MM.1S (cell line): ENCODE measurements around the gene PLCH1.

Experiments
- DNase-seq: peaks from one replicate; pipeline ENCODE4 v3.0.0-alpha.2; 2015
- H2AFZ ChIP-seq: fragments of 300-600 bp; sonication (generic); 2 replicates; pipeline ENCODE4 v1.6.0; 2016; ENCODE audit warnings: antibody characterized with exemption, low read length
- H3F3A ChIP-seq: fragments of 300-600 bp; sonication (generic); 2 replicates; pipeline ENCODE4 v1.6.1; 2016; ENCODE audit warnings: mild to moderate bottlenecking, antibody characterized with exemption, low read length, moderate library complexity, mixed read lengths; ENCODE audit not compliant: insufficient read depth
- H3K27ac ChIP-seq: fragments of 300-600 bp; sonication (generic); 2 replicates; pipeline ENCODE4 v1.5.1; 2016; ENCODE audit warnings: mild to moderate bottlenecking, low read length
- H3K27me3 ChIP-seq: fragments of 300-600 bp; sonication (generic); replicated peaks from 2 replicates; pipeline ENCODE4 v1.6.0; 2016; ENCODE audit warnings: low read length; ENCODE audit not compliant: insufficient read depth
- H3K36me3 ChIP-seq: fragments of 300-600 bp; sonication (generic); replicated peaks from 2 replicates; pipeline ENCODE4 v1.6.1; 2016; ENCODE audit warnings: mild to moderate bottlenecking, low read length, mixed read lengths; ENCODE audit not compliant: insufficient read depth
- H3K4me1 ChIP-seq: fragments of 300-600 bp; sonication (generic); 2 replicates; pipeline ENCODE4 v1.6.1; 2016; ENCODE audit warnings: low read length, mixed read lengths
- H3K4me2 ChIP-seq: fragments of 300-600 bp; sonication (generic); 2 replicates; pipeline ENCODE4 v1.6.0; 2016; ENCODE audit warnings: low read depth, low read length
- H3K4me3 ChIP-seq: fragments of 300-600 bp; sonication (generic); 2 replicates; pipeline ENCODE4 v1.5.1; 2016; ENCODE audit warnings: low read length, mixed read lengths
- H3K79me2 ChIP-seq: fragments of 300-600 bp; sonication (generic); 2 replicates; pipeline ENCODE4 v1.6.1; 2016; ENCODE audit warnings: mixed run types, low read length, mixed read lengths
- H3K9ac ChIP-seq: fragments of 300-600 bp; sonication (generic); 2 replicates; pipeline ENCODE4 v1.6.1; 2016; ENCODE audit warnings: low read length, mixed read lengths
- H3K9me2 ChIP-seq: fragments of 300-600 bp; sonication (generic); replicated peaks from 2 replicates; pipeline ENCODE4 v1.6.1; 2016; ENCODE audit warnings: mild to moderate bottlenecking, low read length, mixed read lengths; ENCODE audit not compliant: insufficient read depth
- H3K9me3 ChIP-seq: fragments of 300-600 bp; sonication (generic); replicated peaks from 2 replicates; pipeline ENCODE4 v1.6.1; 2016; ENCODE audit warnings: mild to moderate bottlenecking, low read length, mixed read lengths; ENCODE audit not compliant: insufficient read depth
- H4K20me1 ChIP-seq: fragments of 300-600 bp; sonication (generic); 2 replicates; pipeline ENCODE4 v1.6.1; 2016; ENCODE audit warnings: mild to moderate bottlenecking, low read length, moderate library complexity, mixed read lengths; ENCODE audit not compliant: insufficient read depth
- CTCF ChIP-seq: fragments of 300-600 bp; sonication (generic); IDR thresholded peaks from 2 replicates; pipeline ENCODE4 v1.5.1; 2016; ENCODE audit warnings: antibody characterized with exemption, low read length, mixed read lengths
- EZH2 ChIP-seq: fragments of 300-600 bp; sonication (generic); optimal IDR thresholded peaks from 2 replicates; pipeline ENCODE3; 2017; ENCODE audit warnings: low read depth, mild to moderate bottlenecking, antibody characterized with exemption, low read length, mixed read lengths
- EZH2phosphoT487 ChIP-seq: fragments of 300-600 bp; sonication (generic); IDR thresholded peaks from 2 replicates; pipeline ENCODE4 v1.6.1; 2018; ENCODE audit warnings: antibody characterized with exemption, low read length

Gene PLCH1

DNA sequence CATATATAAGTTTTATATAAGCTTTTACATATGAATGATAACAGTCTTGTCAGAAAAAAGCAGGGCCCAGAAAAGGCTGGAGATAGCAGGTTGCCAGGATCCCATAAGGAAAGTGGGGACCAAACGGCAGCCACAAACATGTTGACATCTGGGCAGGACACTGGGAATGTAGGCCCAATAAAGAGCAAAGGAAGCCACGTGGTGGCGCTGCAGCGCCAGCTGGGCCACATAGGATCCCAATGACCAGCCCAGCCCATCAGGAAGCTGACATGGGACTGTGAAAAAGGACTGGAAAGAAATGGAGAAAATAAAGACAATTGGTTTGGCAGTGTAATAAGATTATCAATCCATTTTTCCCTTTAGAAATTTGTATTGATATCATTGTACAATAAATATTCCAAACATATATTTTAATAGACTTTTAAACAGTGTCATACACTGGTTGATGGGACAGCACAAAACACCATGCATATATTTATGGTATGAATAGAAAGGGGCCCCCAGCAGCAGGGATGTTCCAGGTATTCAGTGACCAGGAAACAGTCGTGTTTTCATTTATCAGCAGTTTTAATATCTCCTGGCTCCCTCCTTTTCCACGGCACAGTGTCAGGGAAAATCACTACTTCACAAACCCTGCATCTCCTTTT, 362.4 kb downstream of the PLCH1 start:
- H3F3A ChIP-seq = no peaks in the 10 kb centered on the region
- no peak overlapping the region for H3K4me3 ChIP-seq
- peak; percentile 48 for DNase-seq
- TF ChIP-seq CTCF = peak; percentile 80
- TF ChIP-seq EZH2 = no peak
- H3K36me3 ChIP-seq = no peaks in the 10 kb centered on the region
- H2AFZ ChIP-seq = no peak overlapping the region
- H3K27me3 ChIP-seq = no peaks in the 10 kb centered on the region
- H3K79me2 ChIP-seq = no peaks in the 10 kb centered on the region
- H3K9me2 ChIP-seq = no peaks in the 10 kb centered on the region
- no peak overlapping the region for H3K4me2 ChIP-seq
- no peaks in the 10 kb centered on the region for H3K9me3 ChIP-seq
- H3K27ac ChIP-seq = no peak overlapping the region
- H3K9ac ChIP-seq = no peak overlapping the region
- no peaks in the 10 kb centered on the region for H4K20me1 ChIP-seq
- no peaks in the 10 kb centered on the region for H3K4me1 ChIP-seq

DNA sequence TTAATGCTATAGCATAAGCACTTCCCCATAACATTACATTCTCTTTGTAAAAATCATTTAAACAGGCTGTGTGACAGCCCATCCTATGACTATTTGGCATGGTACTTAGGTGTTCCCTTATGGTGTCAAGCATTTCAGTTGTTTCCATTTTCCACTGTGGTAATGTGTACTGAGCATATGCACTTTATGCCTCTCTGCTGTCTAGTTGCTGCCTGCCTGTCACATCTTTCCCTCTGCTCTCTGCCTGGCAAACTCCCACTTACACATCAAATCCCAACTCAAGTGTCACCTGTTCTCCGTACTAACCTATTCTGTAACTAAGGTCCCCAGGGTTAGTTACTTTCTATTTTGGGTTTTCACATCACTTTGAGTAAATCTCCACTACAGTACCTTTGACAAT, 367.0 kb downstream of the PLCH1 start:
- Histone ChIP-seq H3K27me3 (no peaks in the 10 kb centered on the region), H3K9me2 (no peaks in the 10 kb centered on the region), H3K36me3 (no peaks in the 10 kb centered on the region), H3K9ac (no peak overlapping the region), H3K27ac (no peak overlapping the region), H3K9me3 (no peaks in the 10 kb centered on the region), H3K4me1 (no peaks in the 10 kb centered on the region), H3K4me2 (no peak overlapping the region), H3F3A (no peaks in the 10 kb centered on the region), H3K4me3 (no peak overlapping the region), H3K79me2 (no peaks in the 10 kb centered on the region), H2AFZ (no peak overlapping the region), H4K20me1 (no peaks in the 10 kb centered on the region)
- no peak for TF ChIP-seq CTCF
- no peak for TF ChIP-seq EZH2
- no peak for TF ChIP-seq EZH2phosphoT487
- no peak for DNase-seq

DNA sequence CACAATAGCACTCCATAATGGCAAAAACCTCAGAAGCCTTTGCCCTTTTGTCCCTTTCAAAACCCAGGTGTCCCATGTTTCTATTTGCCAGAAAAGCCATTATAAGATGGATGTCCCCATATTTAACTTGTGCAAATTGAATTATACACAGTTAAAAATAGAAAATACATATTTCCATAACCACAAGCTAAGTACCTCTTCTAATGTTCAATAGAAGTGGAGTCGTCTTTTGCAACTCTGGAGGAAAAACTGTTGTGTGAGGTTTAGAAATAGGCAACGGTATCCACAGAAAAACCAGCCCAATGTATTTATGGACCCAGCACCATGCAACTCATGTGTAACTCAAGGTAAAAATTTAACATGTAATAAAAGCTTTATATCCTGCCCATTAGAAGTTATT, 367.8 kb downstream of the PLCH1 start:
- Histone ChIP-seq H3K4me1 (no peaks in the 10 kb centered on the region), H4K20me1 (no peaks in the 10 kb centered on the region), H3K27ac (no peak overlapping the region), H3K4me3 (no peak overlapping the region), H3K36me3 (no peaks in the 10 kb centered on the region), H3K79me2 (no peaks in the 10 kb centered on the region), H3K9me3 (no peaks in the 10 kb centered on the region), H3K9me2 (no peaks in the 10 kb centered on the region), H3K9ac (no peak overlapping the region), H2AFZ (no peak overlapping the region), H3K4me2 (no peak overlapping the region), H3F3A (no peaks in the 10 kb centered on the region), H3K27me3 (no peaks in the 10 kb centered on the region)
- DNase-seq = no peak
- TF ChIP-seq CTCF = no peak
- no peak for TF ChIP-seq EZH2
- no peak for TF ChIP-seq EZH2phosphoT487
